NOMO-1 (cell line): ENCODE results near the gene TBATA.

Experiments
- DNase-seq, 2 experiments: peaks; one replicate each; lab custom pipeline; 2025; ENCODE audit not compliant: unreplicated experiment in 2 of 2; lab: John Stamatoyannopoulos, UW

Gene TBATA, protein sequence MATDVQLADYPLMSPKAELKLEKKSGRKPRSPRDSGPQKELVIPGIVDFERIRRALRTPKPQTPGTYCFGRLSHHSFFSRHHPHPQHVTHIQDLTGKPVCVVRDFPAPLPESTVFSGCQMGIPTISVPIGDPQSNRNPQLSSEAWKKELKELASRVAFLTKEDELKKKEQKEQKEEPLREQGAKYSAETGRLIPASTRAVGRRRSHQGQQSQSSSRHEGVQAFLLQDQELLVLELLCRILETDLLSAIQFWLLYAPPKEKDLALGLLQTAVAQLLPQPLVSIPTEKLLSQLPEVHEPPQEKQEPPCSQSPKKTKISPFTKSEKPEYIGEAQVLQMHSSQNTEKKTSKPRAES

DNA sequence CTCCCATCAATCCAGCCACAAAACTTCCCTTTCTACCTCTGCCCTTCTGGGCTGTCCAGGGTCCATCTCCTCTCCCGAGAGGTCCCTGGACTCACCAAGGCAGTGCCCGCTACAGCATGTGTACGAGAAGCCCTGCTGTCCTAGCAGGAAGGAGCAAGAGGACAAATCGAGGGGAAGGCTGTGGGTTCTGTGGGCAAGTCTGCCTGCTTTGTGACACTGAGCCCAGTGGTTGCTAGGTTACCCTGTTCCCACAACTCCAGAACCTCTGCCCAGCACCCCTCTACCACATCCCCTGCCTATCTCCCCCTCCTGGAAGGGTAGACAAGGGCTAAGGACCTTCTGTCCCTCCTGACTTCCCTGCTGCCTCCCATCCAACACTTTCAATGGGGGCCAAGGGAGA lies at the start of gene TBATA:
TSS of gene TBATA (minus strand) at position 188 of the 400 bp plus-strand sequence. CDS start 1,998 bp downstream, outside the sequence.
- no peak for DNase-seq

DNA sequence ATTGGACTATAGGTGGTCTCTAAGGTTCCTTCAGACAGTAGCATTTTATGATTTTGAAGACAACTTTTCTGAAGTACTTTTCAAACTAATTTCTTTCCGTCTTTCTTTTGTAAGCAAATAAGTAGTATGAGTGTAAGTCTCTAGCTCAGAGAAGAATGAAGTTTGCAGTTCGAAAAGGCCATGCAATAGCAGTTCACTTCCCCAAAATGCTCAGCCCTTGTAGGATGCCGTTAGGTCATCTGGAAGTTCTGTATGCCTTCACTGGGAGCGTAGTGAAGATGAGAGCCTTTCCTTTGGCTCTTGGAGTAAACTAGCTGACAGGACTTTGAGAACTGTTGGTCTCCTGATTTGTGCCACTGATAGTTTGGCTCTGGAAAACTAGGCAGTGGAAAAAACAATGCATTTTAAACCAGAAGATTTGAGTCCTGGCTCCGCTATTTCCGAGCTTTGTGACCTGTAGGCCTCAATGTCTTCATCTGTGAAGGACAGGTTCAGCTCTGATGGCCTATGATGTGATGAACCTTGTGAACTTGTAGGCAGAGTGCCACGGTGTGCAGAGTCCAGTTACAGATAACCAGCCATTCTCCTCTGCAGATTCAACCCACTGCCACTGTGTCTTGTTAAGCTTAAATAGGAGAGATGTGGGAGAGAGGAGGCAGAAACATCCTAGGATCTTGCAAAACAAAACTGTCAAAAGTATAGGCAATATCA lies 49.4 kb upstream of the TBATA start:
- peak in 1 of 2 experiments; percentile 3 for DNase-seq

DNA sequence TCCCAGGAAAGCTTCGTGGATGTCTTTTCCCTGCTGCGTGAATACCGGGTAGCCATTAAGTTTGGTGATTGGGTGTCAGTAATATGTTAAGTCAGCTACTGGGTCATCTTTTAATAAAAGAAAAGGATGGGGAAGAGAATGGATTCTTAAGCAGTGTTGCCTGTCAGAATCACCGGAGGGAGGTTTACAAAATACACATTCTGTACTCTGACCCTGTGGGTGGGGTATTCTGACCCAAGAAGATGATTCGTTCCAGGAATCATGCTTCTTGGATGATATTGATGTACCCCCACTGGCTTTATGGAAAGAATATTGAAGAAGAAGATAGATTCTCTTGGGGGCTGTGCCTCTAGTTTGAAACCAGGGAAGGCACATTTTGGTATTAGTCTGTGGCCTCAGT lies 48.8 kb upstream of the TBATA start:
- no peak for DNase-seq

DNA sequence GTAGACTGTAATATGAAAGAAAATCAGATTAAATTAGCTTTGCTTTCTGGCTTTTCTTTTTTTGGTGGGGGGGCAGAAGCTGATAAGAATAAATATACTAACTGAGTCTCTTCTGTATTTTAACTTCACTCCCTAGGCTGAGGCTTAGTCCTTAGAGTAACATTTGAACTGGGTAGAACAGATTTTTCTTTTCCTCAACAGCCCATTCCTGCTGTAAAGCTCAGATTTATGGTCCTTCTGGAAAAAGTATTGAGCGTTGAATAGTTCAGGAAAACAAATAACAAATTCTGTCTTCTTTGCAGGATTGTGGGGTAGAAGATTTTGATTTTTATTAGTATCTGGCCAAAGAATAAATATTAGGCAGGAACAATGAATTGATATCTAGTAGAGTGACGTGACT lies 48.4 kb upstream of the TBATA start:
- no peak for DNase-seq

DNA sequence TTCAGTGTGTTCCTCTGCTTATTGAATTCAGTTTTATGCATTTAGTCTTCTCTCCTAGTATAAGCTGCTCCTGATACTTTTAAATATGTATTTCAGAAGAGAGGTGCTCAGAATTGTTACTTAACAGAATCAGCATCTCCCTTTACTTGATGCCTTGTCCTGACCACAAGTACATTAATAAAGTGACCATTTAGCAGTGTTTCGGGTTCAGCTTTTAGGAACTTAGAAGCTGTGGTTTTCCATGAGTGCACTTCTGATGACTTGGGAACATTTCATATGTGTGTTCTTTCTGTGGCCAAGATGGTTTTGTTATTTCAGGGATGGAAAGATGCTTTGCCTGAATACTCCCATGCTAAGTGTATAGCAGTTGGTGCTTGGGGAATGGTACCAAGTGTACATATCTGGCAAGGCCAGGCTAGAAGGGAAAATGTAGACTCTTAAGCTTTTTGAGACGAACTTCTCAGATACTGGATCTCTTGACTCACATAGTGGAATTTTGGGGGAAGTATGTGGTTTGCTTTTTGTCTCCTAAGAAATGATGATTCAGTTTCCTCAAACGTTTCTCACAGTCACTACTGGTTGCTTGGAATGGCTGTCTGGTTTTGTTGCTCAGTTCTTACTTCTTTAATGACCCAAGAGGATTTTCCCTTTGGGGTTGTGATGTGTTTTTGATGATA lies 47.8 kb upstream of the TBATA start:
- peak in 1 of 2 experiments; percentile 5 for DNase-seq

DNA sequence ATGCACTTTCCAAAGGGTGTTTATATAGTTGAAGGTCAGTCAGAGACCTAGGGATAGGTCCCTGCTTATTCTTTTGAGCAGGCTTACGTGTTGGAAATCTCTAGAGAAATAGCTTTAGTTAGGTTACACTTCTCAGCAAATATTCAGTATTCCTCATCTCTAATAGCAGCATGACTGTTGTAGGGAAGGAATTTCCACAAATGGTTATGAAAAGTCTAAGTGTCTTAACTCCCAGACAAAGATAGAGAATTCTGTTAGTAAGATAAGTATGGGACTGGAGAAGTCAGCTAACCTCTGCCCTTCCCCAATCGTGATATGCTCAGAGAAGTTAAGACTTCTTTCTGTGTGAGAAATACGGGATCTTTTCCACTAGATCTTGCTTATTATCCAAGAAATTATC lies 47.0 kb upstream of the TBATA start:
- DNase-seq: no peak

DNA sequence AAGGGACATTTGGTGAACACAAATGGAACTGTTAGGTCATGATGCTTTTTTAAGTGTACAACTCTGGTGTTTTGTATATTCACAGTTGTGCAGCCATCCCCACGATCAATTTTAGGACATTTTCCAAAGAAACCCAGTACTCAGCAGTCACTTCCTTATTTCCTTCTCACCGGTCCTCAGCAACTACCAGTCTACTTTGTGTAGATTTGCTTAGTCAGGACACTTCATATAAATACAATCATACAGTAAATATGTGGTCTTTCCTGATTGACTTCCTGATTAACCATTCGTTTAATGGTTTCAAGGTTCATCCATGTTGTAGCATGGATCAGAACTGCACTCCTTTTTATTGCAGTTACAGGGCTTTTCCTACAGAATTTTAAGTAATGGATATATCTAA lies 45.0 kb upstream of the TBATA start:
- peak in 1 of 2 experiments; percentile 18 for DNase-seq

DNA sequence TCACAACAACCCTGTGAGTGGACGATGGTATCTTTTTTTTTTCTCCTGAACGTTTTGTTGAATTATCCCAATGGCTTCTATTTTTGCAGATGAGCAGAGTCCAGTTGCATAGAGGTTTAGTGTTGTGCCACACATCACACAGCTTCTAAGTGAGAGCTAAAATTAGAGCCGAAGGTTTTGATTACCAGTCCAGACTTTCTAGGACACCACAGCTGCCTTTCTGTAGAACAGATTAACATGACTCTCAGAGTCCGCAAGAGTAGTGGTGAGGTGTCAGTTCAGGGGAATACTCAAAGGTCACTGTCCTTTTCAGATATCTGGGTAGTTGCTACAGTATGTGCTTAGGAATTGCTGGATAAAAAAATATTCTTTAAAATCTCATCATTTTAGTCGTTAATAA lies 44.4 kb upstream of the TBATA start:
- no peak for DNase-seq

DNA sequence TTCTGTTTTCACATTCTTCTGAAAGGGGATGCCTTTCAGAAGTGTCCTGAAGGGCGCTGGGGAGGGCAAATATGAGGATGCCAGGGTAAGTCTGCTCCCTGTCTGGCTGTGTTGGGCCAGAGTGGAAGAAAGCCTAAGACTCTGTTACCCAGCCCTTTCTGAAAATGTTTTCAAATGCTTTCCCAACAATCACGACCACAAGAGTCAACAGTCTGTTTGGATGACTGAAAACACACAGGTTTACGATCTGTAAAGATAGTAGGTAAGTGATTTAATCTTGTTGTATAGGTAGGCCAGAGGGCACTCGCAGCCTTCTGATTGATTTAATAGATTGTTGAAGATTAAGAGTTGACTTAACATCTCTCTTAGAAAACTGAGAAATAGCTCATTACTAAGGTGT lies 43.7 kb upstream of the TBATA start:
- DNase-seq: no peak

DNA sequence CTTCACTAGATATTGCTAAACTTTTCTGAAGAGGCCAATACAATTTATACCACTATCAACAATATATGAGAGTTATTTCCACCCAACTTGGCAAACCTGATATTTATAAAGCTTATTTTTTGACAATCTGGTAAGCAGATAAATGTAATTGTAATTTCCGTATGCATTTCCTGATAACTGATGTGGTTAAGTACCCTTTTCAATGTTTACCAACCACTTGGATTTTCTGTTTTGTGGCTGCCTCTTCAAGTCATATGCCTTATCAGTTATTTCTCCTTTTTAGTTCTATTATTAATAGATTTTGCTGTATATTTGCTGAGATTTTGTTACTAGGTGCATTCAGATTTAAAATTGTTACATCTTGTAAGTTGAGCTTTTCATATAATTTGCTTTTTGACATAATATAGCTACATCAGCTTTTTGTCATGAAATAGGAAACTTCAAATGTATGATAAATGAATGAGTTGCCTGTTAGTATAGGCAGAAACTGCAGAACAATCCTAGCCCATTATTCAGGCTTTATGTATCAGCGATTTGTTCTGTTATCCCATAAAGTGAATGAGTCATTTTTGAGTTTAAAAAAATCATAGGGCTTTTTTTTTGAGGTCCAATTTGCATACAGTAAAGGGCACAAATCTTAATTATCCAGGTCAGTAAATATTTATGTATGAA lies 42.0 kb upstream of the TBATA start:
- no peak for DNase-seq

DNA sequence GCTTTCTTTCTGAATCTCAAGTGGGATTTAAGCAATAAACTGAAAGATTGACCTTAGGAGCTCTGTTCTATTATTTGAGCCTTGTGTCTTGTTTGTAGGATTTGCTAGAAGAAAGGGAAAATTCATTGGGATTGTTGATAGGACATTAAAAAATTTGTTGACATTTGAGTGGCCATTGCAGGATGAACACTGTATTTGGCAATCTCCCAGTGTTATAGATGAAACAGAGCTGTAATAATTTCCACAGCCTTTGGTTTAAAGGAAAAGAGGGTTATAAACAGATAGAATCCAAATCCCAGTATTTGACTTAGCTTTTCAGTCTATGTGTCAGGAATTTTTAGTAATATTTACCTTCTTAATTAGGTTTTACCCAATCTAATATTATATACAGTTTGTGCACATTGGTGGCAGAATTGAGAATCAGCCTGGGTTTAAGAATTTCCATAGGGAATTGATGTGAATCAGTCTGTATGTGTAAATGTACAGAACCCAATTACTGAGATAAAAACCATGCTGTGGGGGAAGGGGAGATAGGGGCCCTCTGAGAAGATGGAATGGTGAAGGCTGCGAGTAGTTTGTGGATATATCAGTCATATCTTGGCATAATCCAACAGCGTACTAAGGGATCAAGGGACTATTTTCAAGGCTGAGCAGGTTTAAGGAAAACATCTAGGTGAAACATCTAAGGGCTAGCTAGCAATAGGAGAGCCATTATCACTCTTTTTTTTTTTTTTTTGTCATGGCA lies 37.1 kb upstream of the TBATA start:
- DNase-seq: no peak

DNA sequence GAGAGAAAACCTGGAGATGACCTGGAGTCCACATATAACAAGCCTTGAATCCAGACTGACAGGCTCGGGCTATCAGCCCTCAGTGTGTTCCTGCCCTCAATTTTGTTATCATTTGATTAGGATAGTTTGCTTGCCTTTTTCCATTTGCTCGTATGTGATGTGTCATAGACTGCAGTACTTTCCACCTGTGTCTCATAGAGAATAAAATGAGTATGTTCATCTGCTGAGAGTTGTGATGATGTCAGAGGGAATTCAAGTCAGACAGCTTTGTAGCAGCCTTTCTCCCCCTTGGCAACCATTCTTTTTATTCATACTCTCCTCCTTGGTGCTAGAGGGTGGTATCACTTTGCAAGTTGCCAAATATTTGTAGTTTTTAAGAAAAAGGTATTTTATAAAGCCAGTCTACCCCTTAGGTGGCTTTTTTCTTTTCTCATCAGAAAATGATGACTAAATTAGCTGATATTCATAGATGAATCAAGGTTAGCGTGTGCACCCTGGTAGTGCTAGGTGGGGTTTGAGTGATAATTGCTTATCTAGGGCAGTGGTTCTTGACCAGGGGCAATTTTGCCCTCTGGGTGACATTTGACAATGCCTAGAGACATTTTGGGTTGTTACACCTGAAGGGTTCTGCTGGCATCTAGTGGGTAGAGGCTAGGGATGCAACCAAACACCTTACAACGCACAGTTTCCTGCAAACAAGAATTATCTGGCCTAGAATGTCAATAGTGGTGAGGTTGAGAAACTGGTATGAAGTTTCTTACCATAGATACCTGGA lies 36.0 kb upstream of the TBATA start:
- no peak for DNase-seq

DNA sequence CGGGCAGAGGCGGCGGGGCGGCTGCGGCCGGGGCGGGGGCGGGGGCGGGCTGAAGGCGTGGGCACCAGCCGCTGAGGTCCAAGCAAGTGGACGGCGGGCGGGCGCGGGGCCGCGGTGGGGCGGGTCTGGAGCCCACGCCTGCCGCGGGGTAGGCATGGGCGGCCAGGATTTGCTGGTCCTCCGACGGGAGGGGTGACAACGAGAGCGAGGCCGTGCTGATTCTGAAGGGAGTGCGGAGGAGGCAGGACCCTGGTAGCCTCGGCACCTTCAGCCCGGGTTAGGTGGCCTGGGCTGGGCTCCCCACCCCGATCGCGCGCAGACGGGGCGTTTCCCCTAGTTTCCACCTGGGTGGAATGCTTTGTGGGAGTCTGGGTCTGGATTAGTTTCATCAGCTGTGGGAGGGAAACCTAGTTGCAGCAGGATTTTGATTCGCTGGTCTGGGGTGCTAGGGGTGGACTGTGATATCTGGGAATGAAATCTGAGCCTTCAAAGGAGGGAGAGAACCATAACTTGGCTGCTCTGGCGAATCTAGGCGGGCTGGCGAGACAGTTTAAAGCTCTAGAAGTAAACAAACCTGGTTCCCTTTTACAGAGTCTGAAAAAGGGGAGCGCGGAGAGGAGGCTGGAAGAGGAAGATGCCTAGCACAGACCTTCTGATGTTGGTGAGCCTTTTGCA lies 31.2 kb upstream of the TBATA start:
- DNase-seq: peak in 1 of 2 experiments; percentile 46

DNA sequence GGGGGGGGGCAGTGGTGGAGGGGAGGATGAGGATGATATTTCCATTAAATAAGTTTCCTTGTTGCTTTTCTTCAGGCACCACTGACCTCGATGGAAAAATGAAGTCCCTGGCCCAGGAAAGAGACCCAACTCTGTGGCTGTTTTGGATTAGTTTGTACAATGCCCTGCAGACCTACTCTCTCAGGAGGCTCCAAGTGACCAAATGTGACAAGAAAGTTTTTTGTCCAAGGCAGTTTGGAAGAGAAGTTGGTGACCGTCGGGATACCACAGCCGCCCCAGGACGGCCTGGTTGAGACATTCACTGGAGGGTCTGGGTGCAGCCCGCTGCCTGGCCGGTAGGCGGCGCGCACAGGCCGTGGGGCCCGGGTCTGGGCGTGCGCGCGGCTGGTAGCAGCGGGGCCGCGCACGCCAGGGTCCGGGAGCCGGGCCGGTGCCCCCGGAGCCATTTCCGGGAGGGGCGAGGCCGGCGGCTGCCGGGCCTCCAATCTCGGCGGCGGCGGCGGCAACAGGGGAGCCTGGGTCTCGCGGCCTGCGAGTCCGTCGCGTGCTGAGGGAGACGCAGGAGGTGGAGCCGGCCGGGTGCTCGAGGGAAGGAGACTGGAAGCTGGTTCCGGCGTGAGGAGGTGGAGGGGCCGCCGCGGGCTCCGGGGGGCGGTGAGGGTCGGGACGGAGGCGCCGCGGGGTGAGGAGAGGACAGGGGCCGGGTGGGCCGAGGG lies 30.5 kb upstream of the TBATA start, which contains the start of gene SGPL1:
TSS of gene SGPL1 (plus strand) at position 445 of the 716 bp plus-strand sequence. CDS start 906 bp downstream, outside the sequence.
- DNase-seq: peak; percentile 78 to 82

DNA sequence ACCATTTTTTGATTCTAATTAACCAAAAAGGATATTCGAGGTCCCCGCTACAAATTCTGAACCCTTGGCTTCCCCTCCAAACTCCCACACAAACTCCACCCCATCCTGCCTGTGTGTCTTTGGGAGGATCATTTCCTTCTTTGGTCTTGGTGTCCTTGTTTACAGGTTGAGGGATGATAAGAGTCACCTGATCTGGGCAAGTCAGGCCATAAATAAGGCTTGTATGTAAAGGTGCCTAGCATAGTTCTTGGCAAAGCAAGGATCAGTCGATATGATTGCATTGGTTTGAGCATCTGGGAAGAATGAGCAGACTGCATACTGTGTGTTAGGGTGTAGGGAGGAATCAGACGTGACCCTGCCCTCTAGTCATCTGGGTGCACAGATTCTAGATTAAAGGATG lies 28.9 kb upstream of the TBATA start:
- no peak for DNase-seq

DNA sequence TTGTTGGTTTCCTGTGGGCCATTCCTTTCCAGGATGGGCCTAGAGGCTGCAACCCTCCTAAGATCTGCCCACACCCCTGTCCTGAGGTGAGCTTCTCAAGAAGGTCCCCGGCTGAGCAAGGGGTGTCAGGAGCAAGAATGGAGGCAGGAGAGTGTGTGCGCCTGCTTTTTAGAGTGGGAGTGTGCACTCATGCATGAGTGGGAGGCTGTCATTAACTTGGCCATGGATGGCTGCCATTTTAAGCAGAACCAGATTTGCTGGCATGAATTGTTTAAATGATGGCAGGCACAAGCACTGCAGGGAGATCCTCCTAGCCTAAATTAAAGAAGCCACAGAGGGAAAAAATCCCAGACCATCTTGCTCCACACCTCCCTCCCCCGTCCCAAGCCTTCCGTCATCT lies 27.6 kb upstream of the TBATA start:
- no peak for DNase-seq

DNA sequence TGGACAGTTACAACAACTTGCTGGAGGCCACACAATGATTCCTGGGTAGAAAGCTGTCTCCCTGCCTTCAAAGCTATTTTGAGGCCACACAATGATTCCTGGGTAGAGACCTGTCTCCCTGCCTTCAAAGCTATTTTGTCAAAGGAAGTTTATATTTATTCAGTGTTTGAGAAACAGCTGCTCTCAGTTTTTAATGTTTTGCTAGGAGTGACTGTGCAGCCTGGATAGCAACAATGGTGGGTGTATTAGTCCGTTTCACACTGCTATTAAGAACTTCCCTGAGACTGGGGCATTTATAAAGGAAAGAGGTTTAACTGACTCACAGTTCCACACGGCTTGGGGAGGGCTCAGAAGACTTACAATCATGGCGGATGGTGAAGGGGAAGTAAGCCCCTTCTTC lies 26.7 kb upstream of the TBATA start:
- DNase-seq: no peak

DNA sequence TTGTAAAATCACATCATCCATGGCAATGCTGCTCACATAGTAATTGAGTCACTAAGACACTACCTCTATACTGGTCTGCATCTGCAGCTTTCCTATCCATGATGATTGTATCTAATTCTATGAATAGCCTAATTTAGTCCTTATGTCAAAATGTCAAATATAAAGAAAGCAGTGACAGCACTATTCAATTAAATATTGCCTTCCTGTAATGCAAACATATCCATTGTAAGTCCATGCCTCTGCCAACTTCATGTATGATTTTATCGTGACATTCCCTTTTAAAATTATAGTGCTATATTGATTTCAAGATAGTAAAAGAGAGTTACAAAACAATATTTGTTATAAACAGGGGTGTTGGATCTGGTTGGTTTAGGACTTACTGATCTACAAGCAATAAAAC lies 25.8 kb upstream of the TBATA start:
- DNase-seq: no peak
